Upper lobe of right lung (tissue), 1 donor: ENCODE results near the gene EIF5AL1. TPM values are rescaled to one million over a fixed set of nuclear protein-coding genes. Genes with fewer than 3 reads are reported as not detected.
"Not testable (repeated sequence)": the region's sequence is repeated elsewhere in the genome, so short reads cannot be mapped to it uniquely, and the experiment has no call there.

Experiments used
- ATAC-seq: fragments of 200-7000 bp; cut with Tn5 transposase; one replicate; pipeline ENCODE4 v1.9.1; 2020; ENCODE audit warnings: mild to moderate bottlenecking, moderate library complexity
- DNase-seq: peaks from one replicate; pipeline ENCODE4 v3.0.0-alpha.2; 2020
- H3K27ac ChIP-seq: fragments of 200-600 bp; one replicate; pipeline ENCODE4 v1.8.0; 2022
- H3K27me3 ChIP-seq: fragments of 200-600 bp; one replicate; pipeline ENCODE4 v1.8.0; 2022; ENCODE audit warnings: mild to moderate bottlenecking
- H3K36me3 ChIP-seq: fragments of 200-600 bp; one replicate; pipeline ENCODE4 v1.8.0; 2022
- H3K4me1 ChIP-seq: fragments of 200-600 bp; one replicate; pipeline ENCODE4 v1.8.0; 2022
- H3K4me3 ChIP-seq: fragments of 200-600 bp; one replicate; pipeline ENCODE4 v1.8.0; 2022; ENCODE audit warnings: mild to moderate bottlenecking
- H3K9me3 ChIP-seq: fragments of 200-600 bp; one replicate; pipeline ENCODE4 v1.8.0; 2022
- CTCF ChIP-seq: fragments of 200-600 bp; IDR thresholded peaks from one replicate; pipeline ENCODE4 v1.8.0; 2022; ENCODE audit warnings: antibody characterized with exemption
- intact Hi-C: fragments of 100-400 bp; cut with DNase I; formaldehyde crosslinking; loops from one replicate; pipeline ENCODE4 v1.11.0; 2022
- total RNA-seq: library from RNA; stranded (reverse); fragmentation: NEBNext Ultra II Directional; extraction: Animal tissue kit (Norgen Biotek cat#: 25700); gene quantifications from one replicate; pipeline ENCODE4 v1.2.1, GENCODE V29; 2021
- donor health status: DM: no; HTN: yes; CAD: no; lungs with severe emphysema.

The EIF5AL1 gene
- total RNA-seq, 1 donor from 2014 or later = 0.14 TPM

DNA sequence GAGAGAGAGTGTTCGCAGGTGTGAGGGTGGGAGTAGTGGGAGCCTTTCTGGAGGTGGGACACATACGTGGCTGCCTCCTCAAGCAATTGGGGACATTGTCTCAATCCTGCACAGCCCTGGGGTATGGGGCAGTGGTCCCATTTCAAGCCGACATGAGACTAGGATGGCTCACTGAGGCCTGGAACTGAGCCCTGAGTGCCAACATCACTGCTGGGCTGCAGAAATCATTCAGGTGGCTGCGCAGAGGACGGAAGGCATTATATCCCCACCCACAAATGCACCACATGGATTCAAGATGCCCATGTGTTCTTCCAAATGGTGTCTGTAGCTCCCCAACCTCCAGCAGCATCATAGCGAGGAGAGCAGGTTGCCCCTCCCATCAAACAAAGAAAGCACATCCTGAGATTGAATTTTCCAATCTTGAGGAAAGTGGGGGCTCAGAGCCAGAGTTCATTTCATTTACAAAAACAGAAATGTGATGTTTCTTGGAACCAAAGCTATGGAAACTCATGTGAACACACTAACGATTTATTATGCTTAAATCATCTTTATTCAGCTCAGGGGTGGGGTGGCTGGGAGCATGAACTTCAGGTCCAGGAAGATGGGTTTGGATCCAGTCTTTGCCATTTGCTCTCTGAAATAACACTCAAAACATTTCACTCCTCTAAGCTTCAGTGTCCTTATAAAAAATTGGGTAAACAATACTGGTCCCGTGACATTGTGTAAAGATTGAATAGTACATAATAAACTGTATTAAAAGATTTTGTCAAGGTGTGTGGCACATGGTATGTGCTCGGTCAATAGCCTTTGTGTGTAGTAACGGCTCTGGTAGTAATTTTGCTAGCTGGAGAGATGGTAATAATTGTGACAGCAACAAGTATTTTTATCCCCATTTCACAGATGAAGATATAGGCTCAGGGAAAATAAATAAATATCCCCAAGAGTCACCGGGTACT, 43.3 kb downstream of the EIF5AL1 start:
- H3K36me3 ChIP-seq = no peaks in the 10 kb centered on the region
- H3K27me3 ChIP-seq = no peaks in the 10 kb centered on the region
- peak overlapping the region; percentile 32 for H3K27ac ChIP-seq
- no peak overlapping the region for H3K4me3 ChIP-seq
- H3K4me1 ChIP-seq = no peaks in the 10 kb centered on the region
- TF ChIP-seq CTCF = no peak
- peak; percentile 38 for ATAC-seq
- H3K9me3 ChIP-seq = no peaks in the 10 kb centered on the region
- DNase-seq = no peak
- intact Hi-C loops = no loop called here

DNA sequence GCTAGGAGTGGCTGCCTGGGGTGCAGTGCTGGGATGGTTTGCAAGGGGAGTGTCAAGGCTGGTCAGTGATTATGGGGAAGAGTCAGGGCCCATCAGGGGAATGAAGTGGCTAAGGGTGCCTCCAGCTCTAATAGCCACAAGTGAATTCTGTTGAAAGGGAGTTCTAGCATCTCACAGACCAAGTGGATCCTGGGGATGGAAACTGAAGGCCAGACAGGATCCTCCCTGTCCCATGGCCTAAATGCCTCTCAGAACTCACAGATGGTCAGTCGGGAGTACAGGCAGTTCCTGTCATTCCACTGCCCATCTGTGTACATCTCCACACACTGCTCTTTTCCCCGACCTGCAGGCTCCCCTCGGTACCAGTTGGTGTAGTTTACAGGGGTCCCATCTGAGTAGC, 44.6 kb downstream of the EIF5AL1 start:
- H3K36me3 ChIP-seq, H3K27ac ChIP-seq, intact Hi-C loops, H3K27me3 ChIP-seq, H3K9me3 ChIP-seq, H3K4me1 ChIP-seq, ATAC-seq, DNase-seq: not testable (repeated sequence)
- H3K4me3 ChIP-seq = peak overlapping the region; percentile 30

- H3K27ac ChIP-seq = peak overlapping the region; percentile 63
- H3K27me3 ChIP-seq = no peaks in the 10 kb centered on the region
- peaks cover 5% of the 10 kb centered on the region for H3K4me1 ChIP-seq
- DNase-seq = no peak
- no peaks in the 10 kb centered on the region for H3K36me3 ChIP-seq
- no peak for TF ChIP-seq CTCF
- H3K4me3 ChIP-seq = peak overlapping the region; percentile 47
- intact Hi-C loops = no loop called here
- ATAC-seq = no peak
- H3K9me3 ChIP-seq = no peaks in the 10 kb centered on the region
Observed at GRCh38 chr10:79559726-79560125, 47.4 kb downstream of the EIF5AL1 start.

GRCh38 chr10:79560160-79560709, 47.9 kb downstream of the EIF5AL1 start, which contains the start of gene SFTPA2:
TSS of gene SFTPA2 (minus strand) at chr10:79560407. CDS start at chr10:79559483, 924 bp downstream.
- ATAC-seq (peak; percentile 57), DNase-seq (no peak)
- peaks cover 5% of the 10 kb centered on the region for H3K4me1 ChIP-seq
- H3K9me3 ChIP-seq = no peaks in the 10 kb centered on the region
- intact Hi-C loops = no loop called here
- peak within 1 kb of the TSS; percentile 63 for H3K27ac ChIP-seq
- peak within 1 kb of the TSS; percentile 47 for H3K4me3 ChIP-seq
- H3K27me3 ChIP-seq = no peaks in the 10 kb centered on the region
- H3K36me3 ChIP-seq = no peaks in the 10 kb centered on the region
- no peak for TF ChIP-seq CTCF

DNA sequence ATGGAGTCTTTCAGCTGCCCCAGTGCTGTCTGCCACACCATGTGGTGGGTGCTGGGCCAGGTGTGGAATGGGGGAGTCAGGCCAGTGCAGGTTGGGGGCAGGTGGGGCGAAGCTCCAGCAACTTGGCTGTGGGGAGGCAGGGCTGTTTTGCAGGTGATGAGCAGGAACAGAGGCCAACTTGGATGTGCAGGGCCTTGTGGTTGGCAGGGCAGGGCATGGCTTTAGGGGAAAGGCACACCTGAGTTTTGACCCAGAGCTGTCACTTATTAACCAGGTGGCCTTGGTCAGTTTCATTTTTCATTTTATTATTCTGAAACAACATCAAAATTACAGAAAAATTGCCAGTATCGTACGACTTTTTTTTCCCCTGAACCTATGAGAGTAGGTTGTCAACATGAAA, 48.9 kb downstream of the EIF5AL1 start:
- DNase-seq (no peak), ATAC-seq (no peak)
- Histone ChIP-seq H3K27me3 (no peaks in the 10 kb centered on the region), H3K36me3 (no peaks in the 10 kb centered on the region), H3K4me1 (peaks cover 5% of the 10 kb centered on the region), H3K27ac (no peak overlapping the region), H3K9me3 (no peaks in the 10 kb centered on the region), H3K4me3 (no peak overlapping the region)
- no peak for TF ChIP-seq CTCF
- intact Hi-C loops = no loop called here

DNA sequence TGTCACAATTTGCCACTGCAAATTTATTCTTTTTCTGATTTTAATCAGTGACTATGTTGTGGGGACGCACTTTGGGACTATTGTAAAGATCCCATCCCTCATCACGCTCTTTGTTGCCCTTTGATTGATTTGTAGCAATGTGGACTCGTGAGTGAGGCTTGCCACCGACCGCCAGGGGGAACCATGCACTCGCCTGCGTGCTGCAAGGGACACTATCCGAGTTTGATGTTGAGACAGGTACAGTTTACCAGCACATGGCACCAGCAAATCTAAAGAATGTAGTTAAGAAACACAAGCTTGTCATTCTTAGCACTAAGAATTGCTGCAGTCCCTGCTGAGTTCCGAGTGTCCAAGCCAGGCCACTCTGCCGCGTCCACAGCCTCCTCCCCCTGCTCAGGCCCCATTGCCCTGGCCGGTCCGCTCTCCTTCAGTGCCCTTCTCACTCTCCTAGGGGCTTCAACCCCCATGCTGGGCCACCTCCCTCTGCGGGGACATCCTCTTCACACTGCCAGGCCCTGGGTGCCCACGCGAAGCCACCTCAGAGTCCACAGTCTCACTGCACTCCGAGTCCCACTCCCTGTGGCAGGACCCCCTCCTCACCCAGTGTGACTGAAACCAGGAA, 49.9 kb downstream of the EIF5AL1 start:
- peaks cover 5% of the 10 kb centered on the region for H3K4me1 ChIP-seq
- H3K36me3 ChIP-seq = no peaks in the 10 kb centered on the region
- ATAC-seq = peak; percentile 83
- no peaks in the 10 kb centered on the region for H3K27me3 ChIP-seq
- TF ChIP-seq CTCF = peak; percentile 86
- no peak overlapping the region for H3K4me3 ChIP-seq
- H3K9me3 ChIP-seq = no peaks in the 10 kb centered on the region
- H3K27ac ChIP-seq = no peak overlapping the region
- intact Hi-C loops = no loop called here
- peak; percentile 90 for DNase-seq
